Panc1 (cell line): ENCODE measurements around the gene KRT84. TPM values are rescaled to one million over a fixed set of nuclear protein-coding genes. Genes with fewer than 3 reads are reported as not detected.

Source experiments
- ATAC-seq: fragments of 200-7000 bp; cut with Tn5 transposase; 2 replicates; pipeline ENCODE4 v1.9.1; 2020; ENCODE audit warnings: mild to moderate bottlenecking, moderate library complexity
- BruUV-seq: library from RNA; stranded (reverse); fragments of 400-500 nt; replicated peaks from 2 replicates; lab custom pipeline; 2021; lab: Mats Ljungman, UMichigan
- CTCF ChIA-PET: fragments of 300-600 bp; sonication (Branson Sonifier 250); formaldehyde crosslinking; loops from one replicate; lab custom pipeline; 2022; ENCODE audit warnings: antibody characterized with exemption; lab: Charles Lee
- POLR2A ChIA-PET: fragments of 300-600 bp; sonication (Branson Sonifier 250); formaldehyde crosslinking; loops from one replicate; lab custom pipeline; 2022; ENCODE audit warnings: antibody characterized with exemption; lab: Charles Lee
- DNase-seq: peaks from one replicate; pipeline ENCODE4 v3.0.0-alpha.2; 2010; ENCODE audit warnings: low read depth, low spot score
- H3K27ac ChIP-seq: 2 replicates; pipeline ENCODE4 v1.5.1; 2011; ENCODE audit warnings: mild to moderate bottlenecking, low read length, inconsistent platforms
- H3K27me3 ChIP-seq: fragments of 200-500 bp; sonication (Bioruptor generic); 2 replicates; pipeline ENCODE4 v1.6.0; 2014; ENCODE audit warnings: low read length, inconsistent platforms; ENCODE audit not compliant: control insufficient read depth, insufficient read depth
- H3K36me3 ChIP-seq: fragments of 200-500 bp; sonication (Bioruptor generic); 2 replicates; pipeline ENCODE4 v1.5.1; 2014; ENCODE audit warnings: inconsistent platforms, mild to moderate bottlenecking, low read length, moderate library complexity; ENCODE audit not compliant: control insufficient read depth, insufficient read depth
- H3K4me1 ChIP-seq: 2 replicates; pipeline ENCODE4 v1.5.1; 2011; ENCODE audit warnings: inconsistent platforms, mild to moderate bottlenecking, low read length, moderate library complexity; ENCODE audit not compliant: control insufficient read depth, insufficient read depth
- H3K4me3 ChIP-seq, 2 experiments: 2 replicates each; pipeline ENCODE4 v1.5.1; 2011 to 2012; ENCODE audit warnings: low read depth in 2 of 2, low read length in 2 of 2, mild to moderate bottlenecking in 2 of 2, inconsistent platforms in 1 of 2, moderate library complexity in 1 of 2
- H3K9me3 ChIP-seq: fragments of 200-500 bp; sonication (Bioruptor generic); 2 replicates; pipeline ENCODE4 v1.5.1; 2014; ENCODE audit warnings: low read depth, mild to moderate bottlenecking, inconsistent platforms, low read length, moderate library complexity; ENCODE audit not compliant: control insufficient read depth, insufficient read depth
- POLR2AphosphoS5 ChIP-seq: IDR thresholded peaks from 2 replicates; pipeline ENCODE4 v1.6.1; 2012; ENCODE audit warnings: mild to moderate bottlenecking, low read depth, low read length, moderate library complexity
- SIN3A ChIP-seq: IDR thresholded peaks from 2 replicates; pipeline ENCODE4 v1.6.1; 2012; ENCODE audit warnings: low read depth, mild to moderate bottlenecking, low read length, moderate library complexity, borderline replicate concordance; ENCODE audit not compliant: insufficient read depth
- TCF7L2 ChIP-seq: IDR thresholded peaks from 2 replicates; pipeline ENCODE4 v1.6.1; 2011; ENCODE audit warnings: mild to moderate bottlenecking, low read depth, low read length, inconsistent platforms
- in situ Hi-C: cut with HindIII; loops from 2 replicates; pipeline ENCODE4 v1.10.0; 2016; ENCODE audit warnings: low sequenced_read_pairs, low pct_unique_long_range_greater_than_20kb
- intact Hi-C: fragments of 100-400 bp; cut with micrococcal nuclease; formaldehyde crosslinking; loops from one replicate; pipeline ENCODE4 v1.10.0; 2022; ENCODE audit not compliant: unreplicated experiment
- total RNA-seq: library from RNA; stranded (reverse); gene quantifications from one replicate; pipeline ENCODE4 v1.2.1, GENCODE V29; 2021; ENCODE audit not compliant: unreplicated experiment
- TF ChIP-seq, protein P1 (sequence below): fragments of 450-650 bp; IDR thresholded peaks from 2 replicates; pipeline ENCODE4 v1.5.1; 2017; ENCODE audit warnings: mild to moderate bottlenecking
- TF ChIP-seq, protein P2 (sequence below), 2 experiments: IDR thresholded peaks; 2 replicates each; pipeline ENCODE4 v1.6.1; 2011 to 2012; ENCODE audit warnings: low read depth in 2 of 2, control low read depth in 1 of 2, low read length in 1 of 2, mild to moderate bottlenecking in 1 of 2, moderate library complexity in 1 of 2; ENCODE audit not compliant: insufficient read depth in 1 of 2

KRT84 gene
- total RNA-seq, 1 experiment from 2014 or later = not detected

DNA sequence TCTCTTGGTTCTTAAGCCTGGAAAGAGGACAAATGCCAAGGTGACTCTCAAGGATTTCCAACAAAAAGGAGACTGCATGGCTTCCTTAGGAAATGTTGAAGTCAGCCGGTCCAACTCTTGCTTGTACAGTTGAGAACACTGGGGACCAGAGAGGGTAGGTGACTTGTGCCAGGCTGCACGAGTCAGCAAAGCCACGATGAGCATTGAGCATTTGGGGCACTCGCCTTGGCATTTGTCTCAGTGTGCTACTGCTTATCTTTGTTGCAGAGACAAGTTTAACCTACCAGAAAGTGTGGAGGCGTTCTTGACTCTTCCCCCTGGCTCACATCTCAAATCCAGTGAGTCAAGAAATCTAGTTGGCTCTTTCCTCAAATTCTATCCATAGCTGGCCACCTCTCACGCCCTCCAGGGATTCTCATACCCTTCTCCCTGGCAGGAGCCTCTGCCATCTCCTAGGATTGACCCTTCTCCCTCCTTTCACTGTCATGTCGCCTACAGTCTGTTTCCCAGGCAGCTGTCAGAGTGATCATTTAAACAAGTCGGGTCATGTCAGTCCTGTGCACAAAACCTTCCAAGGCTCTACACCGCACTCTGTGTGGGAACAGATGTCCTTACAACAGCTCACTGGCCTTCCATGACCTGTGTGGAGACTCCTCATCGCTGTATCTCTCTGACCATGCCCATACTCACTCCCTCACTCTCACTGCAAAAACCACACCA, 47.1 kb downstream of the KRT84 start:
- in situ Hi-C loops (no loop called here), intact Hi-C loops (no loop called here)
- Histone ChIP-seq H3K27me3 (no peaks in the 10 kb centered on the region), H3K27ac (no peak overlapping the region), H3K4me3 (no peak overlapping the region), H3K36me3 (no peaks in the 10 kb centered on the region), H3K9me3 (peaks cover under 1% of the 10 kb centered on the region; the same call in 1 of the 2 replicates), H3K4me1 (no peaks in the 10 kb centered on the region)
- no peak for DNase-seq
- TF ChIP-seq TCF7L2 (no peak), POLR2AphosphoS5 (no peak), SIN3A (no peak)
- TF ChIP-seq, protein P1, sequence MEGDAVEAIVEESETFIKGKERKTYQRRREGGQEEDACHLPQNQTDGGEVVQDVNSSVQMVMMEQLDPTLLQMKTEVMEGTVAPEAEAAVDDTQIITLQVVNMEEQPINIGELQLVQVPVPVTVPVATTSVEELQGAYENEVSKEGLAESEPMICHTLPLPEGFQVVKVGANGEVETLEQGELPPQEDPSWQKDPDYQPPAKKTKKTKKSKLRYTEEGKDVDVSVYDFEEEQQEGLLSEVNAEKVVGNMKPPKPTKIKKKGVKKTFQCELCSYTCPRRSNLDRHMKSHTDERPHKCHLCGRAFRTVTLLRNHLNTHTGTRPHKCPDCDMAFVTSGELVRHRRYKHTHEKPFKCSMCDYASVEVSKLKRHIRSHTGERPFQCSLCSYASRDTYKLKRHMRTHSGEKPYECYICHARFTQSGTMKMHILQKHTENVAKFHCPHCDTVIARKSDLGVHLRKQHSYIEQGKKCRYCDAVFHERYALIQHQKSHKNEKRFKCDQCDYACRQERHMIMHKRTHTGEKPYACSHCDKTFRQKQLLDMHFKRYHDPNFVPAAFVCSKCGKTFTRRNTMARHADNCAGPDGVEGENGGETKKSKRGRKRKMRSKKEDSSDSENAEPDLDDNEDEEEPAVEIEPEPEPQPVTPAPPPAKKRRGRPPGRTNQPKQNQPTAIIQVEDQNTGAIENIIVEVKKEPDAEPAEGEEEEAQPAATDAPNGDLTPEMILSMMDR = no peak
- TF ChIP-seq, protein P2, sequence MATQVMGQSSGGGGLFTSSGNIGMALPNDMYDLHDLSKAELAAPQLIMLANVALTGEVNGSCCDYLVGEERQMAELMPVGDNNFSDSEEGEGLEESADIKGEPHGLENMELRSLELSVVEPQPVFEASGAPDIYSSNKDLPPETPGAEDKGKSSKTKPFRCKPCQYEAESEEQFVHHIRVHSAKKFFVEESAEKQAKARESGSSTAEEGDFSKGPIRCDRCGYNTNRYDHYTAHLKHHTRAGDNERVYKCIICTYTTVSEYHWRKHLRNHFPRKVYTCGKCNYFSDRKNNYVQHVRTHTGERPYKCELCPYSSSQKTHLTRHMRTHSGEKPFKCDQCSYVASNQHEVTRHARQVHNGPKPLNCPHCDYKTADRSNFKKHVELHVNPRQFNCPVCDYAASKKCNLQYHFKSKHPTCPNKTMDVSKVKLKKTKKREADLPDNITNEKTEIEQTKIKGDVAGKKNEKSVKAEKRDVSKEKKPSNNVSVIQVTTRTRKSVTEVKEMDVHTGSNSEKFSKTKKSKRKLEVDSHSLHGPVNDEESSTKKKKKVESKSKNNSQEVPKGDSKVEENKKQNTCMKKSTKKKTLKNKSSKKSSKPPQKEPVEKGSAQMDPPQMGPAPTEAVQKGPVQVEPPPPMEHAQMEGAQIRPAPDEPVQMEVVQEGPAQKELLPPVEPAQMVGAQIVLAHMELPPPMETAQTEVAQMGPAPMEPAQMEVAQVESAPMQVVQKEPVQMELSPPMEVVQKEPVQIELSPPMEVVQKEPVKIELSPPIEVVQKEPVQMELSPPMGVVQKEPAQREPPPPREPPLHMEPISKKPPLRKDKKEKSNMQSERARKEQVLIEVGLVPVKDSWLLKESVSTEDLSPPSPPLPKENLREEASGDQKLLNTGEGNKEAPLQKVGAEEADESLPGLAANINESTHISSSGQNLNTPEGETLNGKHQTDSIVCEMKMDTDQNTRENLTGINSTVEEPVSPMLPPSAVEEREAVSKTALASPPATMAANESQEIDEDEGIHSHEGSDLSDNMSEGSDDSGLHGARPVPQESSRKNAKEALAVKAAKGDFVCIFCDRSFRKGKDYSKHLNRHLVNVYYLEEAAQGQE (IDR thresholded peaks at IDR 0.05; ENCODE audit: insufficient read depth in 1 of 2, low read depth in 2 of 2, low read length in 1 of 2) = no peak
- CTCF ChIA-PET = no interaction called here
- no TSS peak for BruUV-seq
- ATAC-seq = no peak
- POLR2A ChIA-PET = no interaction called here

DNA sequence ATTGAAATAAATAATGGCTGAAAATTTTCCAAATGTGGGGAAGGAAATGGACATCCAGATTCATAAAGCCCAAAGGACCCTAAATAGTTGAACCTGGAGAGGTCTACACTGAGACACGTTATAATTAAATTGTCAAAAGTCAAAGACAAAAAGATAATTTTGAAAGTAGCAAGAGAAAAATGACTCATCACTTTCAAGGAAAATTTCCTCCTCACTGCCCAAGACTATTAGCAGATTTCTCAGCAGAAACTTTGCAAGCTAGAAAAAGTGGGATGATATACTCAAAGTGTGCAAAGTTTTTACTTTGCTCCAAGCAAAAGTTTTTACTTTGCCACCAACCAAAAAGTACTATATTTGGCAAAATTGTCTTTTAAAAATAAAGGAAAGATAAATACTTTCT, 48.4 kb downstream of the KRT84 start:
- ChIA-PET CTCF (no interaction called here), POLR2A (no interaction called here)
- DNase-seq (no peak), ATAC-seq (no peak)
- in situ Hi-C loops = no loop called here
- no TSS peak for BruUV-seq
- TF ChIP-seq, protein P2 (IDR thresholded peaks at IDR 0.05; ENCODE audit: insufficient read depth in 1 of 2, low read depth in 2 of 2, low read length in 1 of 2) = no peak
- TF ChIP-seq POLR2AphosphoS5 (no peak), TCF7L2 (no peak), SIN3A (no peak)
- TF ChIP-seq, protein P1 = no peak
- Histone ChIP-seq H3K4me1 (no peaks in the 10 kb centered on the region), H3K9me3 (no peaks in the 10 kb centered on the region), H3K36me3 (no peaks in the 10 kb centered on the region), H3K4me3 (no peak overlapping the region), H3K27ac (no peak overlapping the region), H3K27me3 (no peaks in the 10 kb centered on the region)
- intact Hi-C loops = no loop called here
